Stomach (tissue), 9 donors: ENCODE results near the gene MOB2. TPM values are rescaled to one million over a fixed set of nuclear protein-coding genes. Genes with fewer than 3 reads are reported as not detected.
A peak's percentile ranks its signal among the peaks of the same experiment; 100 is the strongest.

Source experiments
- DNase-seq, 2 donors: peaks; one replicate each; pipeline versions ENCODE4 v3.0.0 to v3.0.0-alpha.2; 2013 to 2019
- H3K27ac ChIP-seq, 5 donors: fragments of 200-600 bp in 4 of 5; sonication (generic) in 4 of 5; one replicate each; pipeline ENCODE4 v1.5.1; 2013 to 2019; ENCODE audit warnings: mild to moderate bottlenecking in 1 of 5, moderate library complexity in 1 of 5
- H3K27me3 ChIP-seq, 3 donors: fragments of 200-600 bp; sonication (generic); one replicate each; pipeline ENCODE4 v1.5.1; 2017 to 2019; ENCODE audit warnings: mixed run types in 1 of 3
- H3K36me3 ChIP-seq, 4 donors: fragments of 200-600 bp; sonication (generic); 1 replicate in 3 of 4; 2 replicates in 1 of 4; pipeline ENCODE4 v1.5.1; 2016 to 2019
- H3K4me1 ChIP-seq, 4 donors: fragments of 200-600 bp; sonication (generic); one replicate each; pipeline ENCODE4 v1.5.1; 2016 to 2019
- H3K4me3 ChIP-seq, 4 donors: fragments of 200-600 bp; sonication (generic) in 3 of 4; one replicate each; pipeline ENCODE4 v1.5.1; 2016 to 2019; ENCODE audit warnings: mild to moderate bottlenecking in 1 of 4
- H3K9me3 ChIP-seq, 4 donors: fragments of 200-600 bp; sonication (generic); one replicate each; pipeline ENCODE4 v1.5.1; 2016 to 2019
- EP300 ChIP-seq: sonication (generic); formaldehyde crosslinking; IDR thresholded peaks from one replicate; pipeline ENCODE4 v1.6.1; 2017; ENCODE audit warnings: antibody characterized with exemption
- POLR2A ChIP-seq, 4 donors: fragments of 450-650 bp; IDR thresholded peaks; one replicate each; pipeline ENCODE4 v1.6.1; 2016; ENCODE audit warnings: antibody characterized with exemption in 4 of 4, control low read depth in 2 of 4, mild to moderate bottlenecking in 1 of 4, moderate library complexity in 1 of 4
- POLR2AphosphoS5 ChIP-seq, 3 donors: sonication (generic); formaldehyde crosslinking; IDR thresholded peaks; one replicate each; pipeline ENCODE4 v1.6.1; 2016; ENCODE audit warnings: antibody characterized with exemption in 3 of 3
- WGBS, 5 donors: extraction: QIAGEN DNeasy Blood & Tissue Kit in 3 of 5; methylation state at CpG; one replicate each; pipeline versions ENCODE4 v1.1.5 to v1.1.7; 2013 to 2018; 5-methylcytosine and 5-hydroxymethylcytosine counted together
- intact Hi-C: fragments of 100-400 bp; cut with DNase I; formaldehyde crosslinking; loops from one replicate; pipeline ENCODE4 v1.15.1; 2023; ENCODE audit warnings: low total_unique reads
- polyA plus RNA-seq, 3 donors: library from polyadenylated mRNA; stranded (reverse); fragments of 200-250 nt; gene quantifications; one replicate each; pipeline ENCODE4 v1.2.3, GENCODE V29; 2013
- total RNA-seq, 5 donors: library from RNA; depleted of rRNA; stranded (reverse); fragments of >200 nt; gene quantifications; one replicate each; pipeline versions ENCODE4 v1.1.0 to v1.2.3, GENCODE V29; 2014 to 2016
- TF ChIP-seq, protein P1 (sequence below), 7 experiments: fragments of 450-650 bp in 4 of 7; fragments of 200-600 bp in 3 of 7; sonication (generic) in 3 of 7; IDR thresholded peaks; one replicate each; pipeline ENCODE4 v1.5.1; 2016 to 2019; ENCODE audit warnings: antibody characterized with exemption in 7 of 7, control low read depth in 2 of 7, mild to moderate bottlenecking in 1 of 7
- donor health status: healthy with polysubstance abuse.
- donor health status: Bipolar disorder and iron deficiency.
- donor health status: healthy.

Gene MOB2
- total and polyA plus RNA-seq, 8 donors, result 11.3 to 46.3 (median 27.3) TPM

DNA sequence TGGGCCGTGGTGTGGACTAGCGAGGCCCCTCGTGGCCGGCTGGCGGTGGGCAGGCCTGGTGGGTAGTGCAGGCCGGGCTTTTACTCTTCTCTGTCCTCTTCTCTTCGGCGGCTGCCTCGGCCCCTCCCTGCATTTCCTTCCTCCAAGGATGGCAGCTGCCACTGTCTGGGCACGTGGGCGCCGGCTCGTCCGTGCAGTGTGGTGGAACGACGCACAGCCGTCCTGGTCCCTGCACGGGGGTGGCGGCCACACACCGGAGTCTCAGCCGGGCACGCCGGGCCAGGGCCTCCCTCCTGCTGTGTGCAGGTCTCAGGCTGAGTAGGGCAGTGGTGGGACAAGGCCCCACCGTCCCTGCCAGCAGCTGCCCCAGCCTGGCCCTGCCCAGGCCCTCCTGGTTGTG, 37.7 kb downstream of the MOB2 start:
- peaks cover 0 to 85% (median 51%) of the 10 kb centered on the region in 3 donors for H3K27me3 ChIP-seq
- TF ChIP-seq POLR2A (IDR thresholded peaks at IDR 0.05), result no peak
- TF ChIP-seq, protein P1, sequence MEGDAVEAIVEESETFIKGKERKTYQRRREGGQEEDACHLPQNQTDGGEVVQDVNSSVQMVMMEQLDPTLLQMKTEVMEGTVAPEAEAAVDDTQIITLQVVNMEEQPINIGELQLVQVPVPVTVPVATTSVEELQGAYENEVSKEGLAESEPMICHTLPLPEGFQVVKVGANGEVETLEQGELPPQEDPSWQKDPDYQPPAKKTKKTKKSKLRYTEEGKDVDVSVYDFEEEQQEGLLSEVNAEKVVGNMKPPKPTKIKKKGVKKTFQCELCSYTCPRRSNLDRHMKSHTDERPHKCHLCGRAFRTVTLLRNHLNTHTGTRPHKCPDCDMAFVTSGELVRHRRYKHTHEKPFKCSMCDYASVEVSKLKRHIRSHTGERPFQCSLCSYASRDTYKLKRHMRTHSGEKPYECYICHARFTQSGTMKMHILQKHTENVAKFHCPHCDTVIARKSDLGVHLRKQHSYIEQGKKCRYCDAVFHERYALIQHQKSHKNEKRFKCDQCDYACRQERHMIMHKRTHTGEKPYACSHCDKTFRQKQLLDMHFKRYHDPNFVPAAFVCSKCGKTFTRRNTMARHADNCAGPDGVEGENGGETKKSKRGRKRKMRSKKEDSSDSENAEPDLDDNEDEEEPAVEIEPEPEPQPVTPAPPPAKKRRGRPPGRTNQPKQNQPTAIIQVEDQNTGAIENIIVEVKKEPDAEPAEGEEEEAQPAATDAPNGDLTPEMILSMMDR (IDR thresholded peaks at IDR 0.05), result no peak
- no peak for TF ChIP-seq EP300
- DNase-seq, result no peak
- H3K27ac ChIP-seq, result no peak overlapping the region
- no peak overlapping the region for H3K4me3 ChIP-seq
- H3K4me1 ChIP-seq, result peaks cover 0 to 36% (median 21%) of the 10 kb centered on the region in 4 donors
- H3K9me3 ChIP-seq, result no peaks in the 10 kb centered on the region
- H3K36me3 ChIP-seq, result no peaks in the 10 kb centered on the region
- WGBS, 5 donors, result 73 to 87% (median 82%) methylated on average over 16 to 24 of the region's 24 CpGs
- intact Hi-C loops, result no loop called here

- intact Hi-C loops, result no loop called here
- H3K4me3 ChIP-seq, result no peak overlapping the region
- H3K9me3 ChIP-seq, result no peaks in the 10 kb centered on the region
- no peaks in the 10 kb centered on the region for H3K36me3 ChIP-seq
- DNase-seq, result peak; percentile 36 to 63
- WGBS, 5 donors, result 57 to 78% (median 70%) methylated on average over 18 to 49 of the region's 49 CpGs
- no peak overlapping the region for H3K27ac ChIP-seq
- TF ChIP-seq, protein P1 (IDR thresholded peaks at IDR 0.05), result no peak
- TF ChIP-seq EP300, result no peak
- TF ChIP-seq POLR2AphosphoS5 (IDR thresholded peaks at IDR 0.05), result no peak
- TF ChIP-seq POLR2A (IDR thresholded peaks at IDR 0.05), result no peak
- H3K4me1 ChIP-seq, result peaks cover 0 to 29% (median 17%) of the 10 kb centered on the region in 4 donors
- H3K27me3 ChIP-seq, result peaks cover 0 to 85% (median 51%) of the 10 kb centered on the region in 3 donors
Measured at GRCh38 chr11:1447845-1448825, 38.4 kb downstream of the MOB2 start.

- no peaks in the 10 kb centered on the region for H3K9me3 ChIP-seq
- H3K4me3 ChIP-seq, result no peak overlapping the region
- WGBS, 5 donors, result 58 to 79% (median 77%) methylated on average over 7 to 9 of the region's 9 CpGs
- no peaks in the 10 kb centered on the region for H3K36me3 ChIP-seq
- TF ChIP-seq POLR2A (IDR thresholded peaks at IDR 0.05) (no peak), EP300 (no peak), POLR2AphosphoS5 (IDR thresholded peaks at IDR 0.05) (no peak)
- TF ChIP-seq, protein P1 (IDR thresholded peaks at IDR 0.05), result no peak
- DNase-seq, result no peak
- H3K27me3 ChIP-seq, result peaks cover 0 to 90% (median 50%) of the 10 kb centered on the region in 3 donors
- intact Hi-C loops, result no loop called here
- peaks cover 0 to 26% (median 16%) of the 10 kb centered on the region in 4 donors for H3K4me1 ChIP-seq
- no peak overlapping the region for H3K27ac ChIP-seq
Measured at GRCh38 chr11:1446623-1447022, 40.0 kb downstream of the MOB2 start.

- Histone ChIP-seq H3K27ac (no peak overlapping the region), H3K4me1 (peaks cover 0 to 26% (median 16%) of the 10 kb centered on the region in 4 donors), H3K9me3 (no peaks in the 10 kb centered on the region), H3K27me3 (peaks cover 0 to 85% (median 43%) of the 10 kb centered on the region in 3 donors), H3K36me3 (no peaks in the 10 kb centered on the region), H3K4me3 (no peak overlapping the region)
- intact Hi-C loops, result no loop called here
- 68 to 88% (median 85%) methylated on average over 7 to 30 of the region's 30 CpGs for WGBS, 5 donors
- peak in 1 of 2 donors; percentile 59 for DNase-seq
- no peak for TF ChIP-seq EP300
- TF ChIP-seq POLR2A (IDR thresholded peaks at IDR 0.05), result no peak
- TF ChIP-seq, protein P1 (IDR thresholded peaks at IDR 0.05), result no peak
- TF ChIP-seq POLR2AphosphoS5 (IDR thresholded peaks at IDR 0.05), result no peak
Measured at GRCh38 chr11:1445741-1446445, 40.7 kb downstream of the MOB2 start.
